SK-N-MC (cell line): Measurements from ENCODE around the gene SLC4A9.

Source experiments
- DNase-seq: peaks from one replicate; pipeline ENCODE4 v3.0.0-alpha.2; 2011; ENCODE audit warnings: low read depth, low spot score
- H3K27ac ChIP-seq: fragments of 200-600 bp; sonication (generic); 2 replicates; pipeline ENCODE4 v1.5.1; 2016; ENCODE audit warnings: mixed run types
- H3K36me3 ChIP-seq: fragments of 200-600 bp; sonication (generic); 2 replicates; pipeline ENCODE4 v1.6.1; 2017; ENCODE audit warnings: antibody characterized with exemption, low read length, mixed read lengths; ENCODE audit not compliant: insufficient read depth
- H3K4me3 ChIP-seq: fragments of 200-600 bp; sonication (generic); 2 replicates; pipeline ENCODE4 v1.5.1; 2016
- H3K9ac ChIP-seq: fragments of 200-600 bp; sonication (generic); 2 replicates; pipeline ENCODE4 v1.8.0; 2017; ENCODE audit warnings: mixed run types, mixed read lengths; ENCODE audit not compliant: insufficient read length
- H3K9me3 ChIP-seq: fragments of 200-600 bp; sonication (generic); 2 replicates; pipeline ENCODE4 v1.6.1; 2017; ENCODE audit warnings: low read depth, mild to moderate bottlenecking, antibody characterized with exemption, low read length, moderate library complexity, mixed read lengths
- EZH2 ChIP-seq: fragments of 200-600 bp; sonication (generic); IDR thresholded peaks from one replicate; pipeline ENCODE4 v1.6.1; 2017; ENCODE audit warnings: antibody characterized with exemption
- FOXP2 ChIP-seq: optimal IDR thresholded peaks from 2 replicates; pipeline ENCODE3; 2011; ENCODE audit warnings: mild to moderate bottlenecking, moderate library complexity; ENCODE audit not compliant: insufficient read depth; ENCODE audit errors: extremely low read length, control extremely low read depth
- POLR2AphosphoS5 ChIP-seq: IDR thresholded peaks from 2 replicates; pipeline ENCODE4 v1.6.1; 2012; ENCODE audit warnings: mild to moderate bottlenecking, low read depth, low read length, borderline replicate concordance

Gene SLC4A9

DNA sequence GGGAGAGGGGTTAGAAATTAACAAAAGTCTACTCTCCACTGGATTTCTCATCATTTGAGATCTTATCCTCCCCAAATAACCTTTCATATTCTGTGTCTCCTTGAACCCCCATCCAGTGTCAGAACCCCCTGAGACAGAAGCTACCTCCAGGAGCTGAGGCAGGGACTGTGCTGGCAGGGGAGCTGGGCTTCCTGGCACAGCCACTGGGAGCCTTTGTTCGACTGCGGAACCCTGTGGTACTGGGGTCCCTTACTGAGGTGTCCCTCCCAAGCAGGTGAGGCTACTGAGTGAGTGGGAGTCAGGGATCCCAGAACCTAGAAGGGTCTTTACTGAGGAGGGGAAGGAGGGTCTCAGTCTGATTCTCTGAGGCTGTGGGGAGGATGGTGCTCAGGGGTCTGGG lies 1.9 kb downstream of the SLC4A9 start:
- no peaks in the 10 kb centered on the region for H3K9me3 ChIP-seq

DNA sequence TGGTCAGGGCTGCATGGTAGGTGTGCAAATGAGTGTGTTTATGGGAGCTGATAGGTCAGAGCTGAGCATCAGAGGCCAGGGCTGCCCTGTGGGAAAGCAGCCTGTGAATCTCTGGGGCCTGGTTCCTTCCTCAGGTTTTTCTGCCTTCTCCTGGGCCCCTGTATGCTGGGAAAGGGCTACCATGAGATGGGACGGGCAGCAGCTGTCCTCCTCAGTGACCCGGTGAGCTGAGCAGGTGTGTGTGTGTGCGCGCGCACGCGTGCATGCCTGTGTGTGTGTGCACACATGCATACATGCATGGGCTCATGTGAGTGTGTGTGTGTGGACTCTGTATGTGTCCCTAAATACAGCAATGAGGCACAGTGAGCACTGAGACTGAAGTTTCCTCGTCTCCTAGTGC lies 2.3 kb downstream of the SLC4A9 start:
- no peak for TF ChIP-seq EZH2
- no peak for TF ChIP-seq POLR2AphosphoS5
- TF ChIP-seq FOXP2 = no peak

More for the DNA sequence above, 1.9 kb downstream of the SLC4A9 start:
- DNase-seq = no peak
- H3K4me3 ChIP-seq = no peak overlapping the region
- H3K36me3 ChIP-seq = no peaks in the 10 kb centered on the region
- TF ChIP-seq EZH2 = no peak
- TF ChIP-seq FOXP2 = no peak
- TF ChIP-seq POLR2AphosphoS5 = no peak
- no peak overlapping the region for H3K9ac ChIP-seq
- no peak overlapping the region for H3K27ac ChIP-seq

GRCh38 chr5:140362875-140363630 lies 3.1 kb downstream of the SLC4A9 start:
- TF ChIP-seq POLR2AphosphoS5 (no peak), EZH2 (no peak), FOXP2 (no peak)
- DNase-seq = no peak
- Histone ChIP-seq H3K27ac (no peak overlapping the region), H3K36me3 (no peaks in the 10 kb centered on the region), H3K9me3 (no peaks in the 10 kb centered on the region), H3K4me3 (peak overlapping the region; percentile 71), H3K9ac (no peak overlapping the region)

More for the DNA sequence above, 2.3 kb downstream of the SLC4A9 start:
- no peak for DNase-seq
- H3K9me3 ChIP-seq = no peaks in the 10 kb centered on the region
- no peaks in the 10 kb centered on the region for H3K36me3 ChIP-seq
- no peak overlapping the region for H3K4me3 ChIP-seq
- H3K27ac ChIP-seq = no peak overlapping the region
- H3K9ac ChIP-seq = no peak overlapping the region

- TF ChIP-seq FOXP2 = no peak
- no peak for TF ChIP-seq EZH2
- no peak for TF ChIP-seq POLR2AphosphoS5
- Histone ChIP-seq H3K27ac (no peak overlapping the region), H3K9ac (no peak overlapping the region), H3K9me3 (no peaks in the 10 kb centered on the region), H3K36me3 (no peaks in the 10 kb centered on the region), H3K4me3 (peak overlapping the region; percentile 71)
- DNase-seq = no peak
Observed at GRCh38 chr5:140363631-140364471, 3.9 kb downstream of the SLC4A9 start.

GRCh38 chr5:140364472-140364765 lies 4.4 kb downstream of the SLC4A9 start:
- Histone ChIP-seq H3K9ac (no peak overlapping the region), H3K36me3 (no peaks in the 10 kb centered on the region), H3K4me3 (no peak overlapping the region), H3K9me3 (no peaks in the 10 kb centered on the region), H3K27ac (no peak overlapping the region)
- no peak for TF ChIP-seq FOXP2
- DNase-seq = no peak

DNA sequence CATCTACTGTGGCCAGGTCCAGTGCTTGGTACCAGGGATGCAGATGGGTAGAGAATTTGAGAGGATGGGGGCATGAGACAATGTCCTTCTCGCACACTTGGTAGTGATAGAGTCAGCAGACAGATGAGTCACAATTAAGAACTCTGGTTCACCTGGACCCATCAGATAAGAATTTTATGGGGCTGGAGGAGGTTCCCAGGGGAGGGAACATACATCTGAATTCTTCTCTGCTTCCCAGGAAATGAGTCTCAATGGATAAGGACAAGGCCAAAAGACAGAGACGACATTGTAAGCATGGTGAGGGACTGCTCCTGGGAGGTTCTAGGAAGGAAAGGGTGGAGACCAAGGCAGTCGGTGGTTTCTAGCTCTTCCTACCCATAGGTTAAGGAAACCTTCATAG lies 5.3 kb downstream of the SLC4A9 start:
- H3K4me3 ChIP-seq = no peak overlapping the region
- H3K9me3 ChIP-seq = no peaks in the 10 kb centered on the region
- no peak for DNase-seq
- no peak for TF ChIP-seq EZH2
- no peak for TF ChIP-seq POLR2AphosphoS5
- no peak for TF ChIP-seq FOXP2
- no peaks in the 10 kb centered on the region for H3K36me3 ChIP-seq
- H3K27ac ChIP-seq = no peak overlapping the region
- H3K9ac ChIP-seq = no peak overlapping the region

- Histone ChIP-seq H3K4me3 (no peak overlapping the region), H3K36me3 (no peaks in the 10 kb centered on the region), H3K9ac (no peak overlapping the region), H3K27ac (no peak overlapping the region), H3K9me3 (no peaks in the 10 kb centered on the region)
- DNase-seq = no peak
- TF ChIP-seq POLR2AphosphoS5 = no peak
Observed at GRCh38 chr5:140365941-140366340, 5.9 kb downstream of the SLC4A9 start.

- no peak overlapping the region for H3K27ac ChIP-seq
- H3K4me3 ChIP-seq = no peak overlapping the region
- no peak overlapping the region for H3K9ac ChIP-seq
- no peaks in the 10 kb centered on the region for H3K36me3 ChIP-seq
- DNase-seq = no peak
- TF ChIP-seq POLR2AphosphoS5 = no peak
- TF ChIP-seq EZH2 = no peak
- TF ChIP-seq FOXP2 = no peak
- no peaks in the 10 kb centered on the region for H3K9me3 ChIP-seq
Observed at GRCh38 chr5:140366589-140367255, 6.7 kb downstream of the SLC4A9 start.
